ENCODE measurements around the gene USP30. TPM values are rescaled to one million over a fixed set of nuclear protein-coding genes. Genes with fewer than 3 reads are reported as not detected.
"Not testable (repeated sequence)": the region's sequence is repeated elsewhere in the genome, so short reads cannot be mapped to it uniquely, and the experiment has no call there.

The USP30 gene
- total RNA-seq, 1 donor from 2014 or later = 13.0 TPM

DNA sequence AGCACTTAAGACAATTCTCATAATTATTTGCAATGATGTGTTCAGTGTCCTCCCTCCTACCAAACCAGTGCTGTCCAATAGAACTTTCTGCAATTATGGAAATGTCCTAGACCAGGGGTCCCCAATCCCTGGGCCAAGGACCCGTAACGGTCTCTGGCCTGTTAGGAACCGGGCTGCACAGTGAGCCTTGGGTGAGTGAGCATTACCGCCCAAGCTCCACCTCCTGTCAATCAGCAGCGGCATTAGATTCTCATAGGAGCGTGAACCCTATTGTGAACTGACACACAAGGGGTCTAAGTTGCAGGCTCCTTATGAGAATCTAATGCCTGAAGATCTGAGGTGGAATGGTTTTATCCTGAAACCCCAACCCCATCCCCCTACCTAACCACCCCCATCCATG is 35.4 kb upstream of the USP30 start:
- no peak overlapping the region for H3K4me3 ChIP-seq (ENCODE audit: low read depth, low read length)
- DNase-seq (ENCODE audit: low read depth) = no peak
- TF ChIP-seq, protein P1, sequence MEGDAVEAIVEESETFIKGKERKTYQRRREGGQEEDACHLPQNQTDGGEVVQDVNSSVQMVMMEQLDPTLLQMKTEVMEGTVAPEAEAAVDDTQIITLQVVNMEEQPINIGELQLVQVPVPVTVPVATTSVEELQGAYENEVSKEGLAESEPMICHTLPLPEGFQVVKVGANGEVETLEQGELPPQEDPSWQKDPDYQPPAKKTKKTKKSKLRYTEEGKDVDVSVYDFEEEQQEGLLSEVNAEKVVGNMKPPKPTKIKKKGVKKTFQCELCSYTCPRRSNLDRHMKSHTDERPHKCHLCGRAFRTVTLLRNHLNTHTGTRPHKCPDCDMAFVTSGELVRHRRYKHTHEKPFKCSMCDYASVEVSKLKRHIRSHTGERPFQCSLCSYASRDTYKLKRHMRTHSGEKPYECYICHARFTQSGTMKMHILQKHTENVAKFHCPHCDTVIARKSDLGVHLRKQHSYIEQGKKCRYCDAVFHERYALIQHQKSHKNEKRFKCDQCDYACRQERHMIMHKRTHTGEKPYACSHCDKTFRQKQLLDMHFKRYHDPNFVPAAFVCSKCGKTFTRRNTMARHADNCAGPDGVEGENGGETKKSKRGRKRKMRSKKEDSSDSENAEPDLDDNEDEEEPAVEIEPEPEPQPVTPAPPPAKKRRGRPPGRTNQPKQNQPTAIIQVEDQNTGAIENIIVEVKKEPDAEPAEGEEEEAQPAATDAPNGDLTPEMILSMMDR (conservative IDR thresholded peaks at IDR 0.05; ENCODE audit: low read depth, low read length) = no peak

DNA sequence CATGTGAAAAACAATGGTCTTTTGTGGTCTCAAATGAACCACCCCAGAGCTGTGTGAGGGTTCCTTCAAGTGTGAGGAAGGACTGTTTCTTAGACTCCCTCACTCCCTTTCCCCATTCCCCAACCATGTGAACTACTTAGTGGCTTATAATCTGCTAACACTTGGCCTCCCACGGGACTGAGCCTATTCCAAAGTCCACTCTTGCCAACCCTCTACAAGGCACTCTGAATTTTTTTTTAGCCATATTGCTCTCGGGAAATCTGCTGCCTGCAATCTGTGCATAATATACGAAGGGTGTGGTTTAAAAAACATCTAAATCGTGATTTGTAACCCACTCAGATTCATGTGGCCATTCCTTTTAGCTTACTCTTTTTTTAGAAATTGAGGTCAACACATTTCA is 34.1 kb upstream of the USP30 start:
- DNase-seq (ENCODE audit: low read depth) = no peak
- TF ChIP-seq, protein P1 (conservative IDR thresholded peaks at IDR 0.05; ENCODE audit: low read depth, low read length) = no peak
- no peak overlapping the region for H3K4me3 ChIP-seq (ENCODE audit: low read depth, low read length)

DNA sequence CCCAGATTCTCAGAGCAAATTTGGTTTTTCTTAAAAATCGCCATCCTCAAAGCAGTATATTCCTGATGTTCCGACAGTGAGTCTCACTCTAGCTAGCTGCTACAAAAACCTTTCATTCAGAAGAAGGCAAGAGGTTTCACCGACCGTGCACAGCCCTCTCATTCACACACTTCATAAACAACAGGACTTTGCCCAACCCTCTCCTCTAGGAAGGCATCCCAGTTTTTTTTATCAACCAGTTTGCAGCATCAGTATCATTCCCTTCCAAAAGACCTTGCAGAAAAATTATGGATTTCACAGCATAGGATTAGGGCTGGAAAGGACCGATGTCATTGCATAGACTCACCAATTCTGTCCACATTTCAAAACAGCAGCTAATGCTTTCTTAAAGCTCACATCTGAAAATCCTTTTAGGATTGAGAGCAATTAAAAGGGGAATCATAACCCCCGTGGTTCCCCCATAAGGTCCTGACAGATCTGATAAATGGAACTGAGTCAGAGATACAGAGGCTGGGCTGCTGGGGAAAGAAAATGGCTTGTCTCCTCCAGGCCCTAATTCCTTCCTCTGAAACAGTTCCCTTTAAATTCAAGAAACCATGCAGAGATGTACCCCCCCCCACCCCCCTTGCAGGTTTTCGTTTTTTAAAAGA is 32.1 kb upstream of the USP30 start:
- no peak for DNase-seq (ENCODE audit: low read depth)
- H3K4me3 ChIP-seq (ENCODE audit: low read depth, low read length) = no peak overlapping the region
- TF ChIP-seq, protein P1 (conservative IDR thresholded peaks at IDR 0.05; ENCODE audit: low read depth, low read length) = no peak

DNA sequence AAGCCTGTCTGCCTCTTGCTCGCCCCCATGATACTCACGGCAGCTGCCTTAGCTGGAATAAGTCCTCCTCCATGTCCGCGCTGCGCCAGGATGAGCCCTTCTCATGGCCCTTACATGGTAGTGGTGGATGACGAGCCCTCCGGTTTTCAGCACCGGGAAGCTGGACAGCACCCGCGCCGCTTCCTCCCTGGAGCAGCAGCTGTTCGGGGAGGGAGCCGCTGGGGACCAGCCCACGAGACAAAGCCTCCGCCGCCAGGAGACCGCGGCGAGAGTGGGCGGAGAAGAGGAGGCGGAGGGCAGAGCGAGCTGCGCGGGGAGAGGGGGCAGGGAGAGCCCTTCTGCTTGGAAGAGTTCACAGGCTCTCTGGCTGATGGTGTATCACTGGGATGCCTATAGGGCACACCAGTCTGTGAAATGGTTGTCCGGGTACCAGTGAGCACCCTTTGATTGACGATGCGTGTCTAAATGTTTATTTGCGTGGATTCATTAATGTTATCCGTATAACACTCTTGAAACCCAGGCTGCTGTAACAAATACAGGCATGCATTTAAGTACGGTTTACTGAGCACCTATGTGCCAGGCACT is 31.5 kb upstream of the USP30 start, which contains the start of gene SVOP:
SVOP (minus strand) TSS at position 273 of the 585 bp plus-strand sequence; CDS start at position 73, 200 bp downstream.
- TF ChIP-seq, protein P1 (conservative IDR thresholded peaks at IDR 0.05; ENCODE audit: low read depth, low read length) = no peak
- H3K4me3 ChIP-seq (ENCODE audit: low read depth, low read length) = no peak within 1 kb of the TSS
- no peak for DNase-seq (ENCODE audit: low read depth)

DNA sequence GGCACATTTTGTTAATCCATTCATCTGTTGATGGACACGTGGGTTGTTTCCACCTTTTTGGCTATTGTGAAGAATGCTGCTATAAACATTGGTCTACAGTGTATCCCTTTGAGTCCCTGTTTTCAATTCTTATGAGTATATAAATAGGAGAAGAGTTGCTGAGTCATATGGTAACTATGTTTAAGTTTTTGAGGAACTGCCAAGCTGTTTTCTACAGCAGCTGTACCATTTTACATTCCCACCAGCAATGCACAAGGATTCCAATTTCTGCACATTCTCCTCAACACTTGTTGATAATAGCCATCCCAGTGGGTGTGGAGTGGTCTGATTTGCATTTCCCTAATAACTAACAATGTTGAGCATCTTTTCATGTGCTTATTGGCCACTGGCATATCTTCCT is 24.6 kb upstream of the USP30 start:
- no peak overlapping the region for H3K4me3 ChIP-seq (ENCODE audit: low read depth, low read length)
- TF ChIP-seq, protein P1 (conservative IDR thresholded peaks at IDR 0.05; ENCODE audit: low read depth, low read length) = no peak
- no peak for DNase-seq (ENCODE audit: low read depth)

DNA sequence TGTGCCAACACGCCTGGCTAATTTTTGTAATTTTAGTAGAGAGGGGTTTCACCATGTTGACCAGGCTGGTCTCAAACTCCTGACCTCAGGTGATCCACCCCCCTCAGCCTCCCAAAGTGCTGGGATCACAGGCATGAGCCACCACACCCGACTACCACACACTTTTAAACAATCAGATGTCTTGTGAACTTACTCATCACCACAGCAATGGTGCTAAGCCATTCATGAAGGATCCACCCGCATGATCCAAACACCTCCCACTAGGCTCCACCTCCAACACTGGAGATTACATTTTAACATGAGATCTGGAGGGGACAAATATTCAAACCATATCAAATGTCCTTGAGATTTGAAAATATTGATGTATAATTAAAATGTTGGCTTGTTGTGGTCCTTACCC is 23.8 kb upstream of the USP30 start:
- not testable (repeated sequence) for H3K4me3 ChIP-seq (ENCODE audit: low read depth, low read length); DNase-seq (ENCODE audit: low read depth)

DNA sequence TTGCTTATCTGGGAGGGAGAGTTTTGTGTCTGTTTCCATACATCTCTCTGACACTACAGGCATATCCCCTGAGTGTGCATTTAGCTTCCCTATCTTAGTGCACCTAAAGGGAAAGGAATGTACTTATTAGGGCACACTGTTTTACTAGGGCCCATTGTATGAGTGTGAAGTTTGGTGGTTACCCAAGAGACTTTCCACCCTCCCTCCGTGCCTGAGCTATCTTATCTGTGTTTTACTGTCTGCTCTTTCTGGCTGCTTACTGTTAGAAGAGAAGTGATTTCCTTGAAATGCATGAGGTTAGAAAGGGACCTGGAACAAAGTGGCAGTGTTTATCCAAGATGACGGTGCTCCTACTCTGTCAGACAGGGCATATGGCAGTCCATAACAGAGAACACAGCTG is 23.0 kb upstream of the USP30 start:
- TF ChIP-seq, protein P1 (conservative IDR thresholded peaks at IDR 0.05; ENCODE audit: low read depth, low read length) = no peak
- no peak for DNase-seq (ENCODE audit: low read depth)
- H3K4me3 ChIP-seq (ENCODE audit: low read depth, low read length) = no peak overlapping the region
